PC-9 (cell line): ENCODE data around the gene FCN3. TPM values are rescaled to one million over a fixed set of nuclear protein-coding genes. Genes with fewer than 3 reads are reported as not detected.

ENCODE experiments used
- BruUV-seq: library from RNA; stranded (reverse); fragments of 400-500 nt; replicated peaks from 2 replicates; lab custom pipeline; 2021; lab: Mats Ljungman, UMichigan
- CTCF ChIA-PET: fragments of 300-600 bp; sonication (Branson Sonifier 250); formaldehyde crosslinking; loops from one replicate; lab custom pipeline; 2022; ENCODE audit warnings: antibody characterized with exemption; lab: Charles Lee
- POLR2A ChIA-PET: fragments of 300-600 bp; sonication (Branson Sonifier 250); formaldehyde crosslinking; loops from one replicate; lab custom pipeline; 2022; ENCODE audit warnings: antibody characterized with exemption; ENCODE audit not compliant: unreplicated experiment; lab: Charles Lee
- DNase-seq, 2 experiments: peaks; one replicate each; pipeline versions ENCODE4 v3.0.0 to v3.0.0-alpha.2; 2015 to 2022; ENCODE audit warnings: mixed read lengths in 1 of 2
- H2AFZ ChIP-seq: fragments of 200-600 bp; sonication (generic); 2 replicates; pipeline ENCODE4 v1.8.1; 2017; ENCODE audit warnings: antibody characterized with exemption
- H3F3A ChIP-seq: fragments of 200-600 bp; sonication (generic); 2 replicates; pipeline ENCODE4 v1.8.1; 2017; ENCODE audit warnings: antibody characterized with exemption, mild to moderate bottlenecking, low read depth; ENCODE audit not compliant: insufficient read depth
- H3K27ac ChIP-seq: fragments of 200-600 bp; sonication (generic); 2 replicates; pipeline ENCODE4 v1.6.1; 2016; ENCODE audit warnings: mixed run types
- H3K27me3 ChIP-seq: fragments of 200-600 bp; sonication (generic); 2 replicates; pipeline ENCODE4 v1.6.1; 2016; ENCODE audit warnings: low read depth, mixed run types; ENCODE audit not compliant: insufficient read depth
- H3K36me3 ChIP-seq: fragments of 200-600 bp; sonication (generic); 2 replicates; pipeline ENCODE4 v1.6.1; 2016; ENCODE audit warnings: low read depth, mixed run types
- H3K4me1 ChIP-seq: fragments of 200-600 bp; sonication (generic); replicated peaks from 2 replicates; pipeline ENCODE4 v1.6.1; 2016; ENCODE audit warnings: mixed run types; ENCODE audit not compliant: insufficient read depth
- H3K4me2 ChIP-seq: fragments of 200-600 bp; sonication (generic); 2 replicates; pipeline ENCODE4 v1.6.1; 2017; ENCODE audit warnings: mixed run types
- H3K4me3 ChIP-seq: fragments of 200-600 bp; sonication (generic); 2 replicates; pipeline ENCODE4 v1.6.1; 2016; ENCODE audit warnings: mixed run types
- H3K79me2 ChIP-seq: fragments of 200-600 bp; sonication (generic); 2 replicates; pipeline ENCODE4 v1.6.1; 2017; ENCODE audit warnings: low read depth, mixed run types
- H3K9me2 ChIP-seq: fragments of 200-600 bp; sonication (generic); 2 replicates; pipeline ENCODE4 v1.8.1; 2017; ENCODE audit warnings: mild to moderate bottlenecking; ENCODE audit not compliant: insufficient read depth
- H3K9me3 ChIP-seq: fragments of 200-600 bp; sonication (generic); 2 replicates; pipeline ENCODE4 v1.8.1; 2016; ENCODE audit warnings: low read depth; ENCODE audit not compliant: insufficient read depth
- H4K20me1 ChIP-seq: fragments of 200-600 bp; sonication (generic); 2 replicates; pipeline ENCODE4 v1.8.1; 2017; ENCODE audit not compliant: insufficient read depth
- CTCF ChIP-seq: fragments of 200-600 bp; sonication (generic); conservative IDR thresholded peaks from 2 replicates; pipeline ENCODE4 v1.6.1; 2017; ENCODE audit warnings: mixed run types, antibody characterized with exemption, mild to moderate bottlenecking, moderate library complexity
- EZH2 ChIP-seq: fragments of 200-600 bp; sonication (generic); IDR thresholded peaks from 2 replicates; pipeline ENCODE4 v1.8.0; 2017; ENCODE audit warnings: antibody characterized with exemption, low read depth
- intact Hi-C: fragments of 100-400 bp; cut with micrococcal nuclease; formaldehyde crosslinking; loops from one replicate; pipeline ENCODE4 v1.10.0; 2022; ENCODE audit not compliant: unreplicated experiment
- total RNA-seq: library from RNA; stranded (reverse); gene quantifications from 2 replicates; pipeline ENCODE4 v1.2.3, GENCODE V29; 2021

FCN3 gene
- total RNA-seq, 1 experiment from 2014 or later: not detected

DNA sequence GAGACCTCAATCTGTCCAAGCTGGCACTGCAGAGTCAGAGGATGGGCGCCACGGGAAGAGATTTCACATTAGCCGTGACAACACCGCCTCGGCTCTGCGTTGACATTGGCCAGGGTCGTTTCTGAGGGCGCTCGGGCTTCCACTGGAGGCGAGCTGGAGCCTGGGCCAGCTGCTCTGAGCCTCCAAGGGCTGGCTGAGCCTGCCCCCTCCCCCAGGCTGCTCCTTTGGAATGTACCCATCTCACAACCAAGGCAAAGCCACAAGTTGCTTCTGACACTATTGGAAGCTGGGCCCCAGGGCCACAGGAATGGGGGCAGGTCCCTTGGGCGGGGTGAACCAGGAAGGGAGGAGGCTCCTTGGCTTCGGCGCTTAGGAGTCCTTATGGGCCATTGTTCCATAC, 30.4 kb upstream of the FCN3 start:
- Histone ChIP-seq H3K79me2 (no peaks in the 10 kb centered on the region), H3K36me3 (no peaks in the 10 kb centered on the region), H3K27ac (no peak overlapping the region), H3K4me3 (no peak overlapping the region), H4K20me1 (no peaks in the 10 kb centered on the region), H3F3A (peaks cover 6% of the 10 kb centered on the region), H3K9me2 (no peaks in the 10 kb centered on the region), H3K4me1 (no peaks in the 10 kb centered on the region), H2AFZ (no peak overlapping the region), H3K9me3 (no peaks in the 10 kb centered on the region), H3K4me2 (no peak overlapping the region), H3K27me3 (no peaks in the 10 kb centered on the region)
- DNase-seq: no peak
- intact Hi-C loops: no loop called here
- CTCF ChIA-PET: no interaction called here
- no TSS peak for BruUV-seq
- POLR2A ChIA-PET: no interaction called here
- TF ChIP-seq CTCF: no peak

DNA sequence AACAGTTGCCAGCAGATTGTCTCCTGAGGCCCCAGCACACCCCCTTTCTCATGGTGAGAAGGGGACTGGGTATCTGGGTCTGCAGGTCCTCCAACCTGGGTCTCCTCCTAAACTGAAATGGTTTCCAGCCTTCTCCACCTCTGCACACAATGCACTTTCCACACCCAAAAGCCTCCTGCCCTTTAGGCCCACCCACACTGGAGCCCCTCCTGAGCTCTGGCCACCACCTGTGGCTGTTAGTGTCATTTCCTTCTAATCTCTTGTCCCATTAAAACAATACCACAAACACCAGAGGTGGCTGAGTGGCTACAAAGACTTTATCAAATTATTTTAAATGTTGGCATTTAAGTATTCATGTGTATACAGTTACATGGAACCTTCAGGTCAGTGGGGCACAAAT, 29.3 kb upstream of the FCN3 start:
- H3K4me2 ChIP-seq: no peak overlapping the region
- no peaks in the 10 kb centered on the region for H3K79me2 ChIP-seq
- H3K9me2 ChIP-seq: no peaks in the 10 kb centered on the region
- BruUV-seq: no TSS peak
- no peak for TF ChIP-seq EZH2
- TF ChIP-seq CTCF: no peak
- H3K4me1 ChIP-seq: no peaks in the 10 kb centered on the region
- H2AFZ ChIP-seq: no peak overlapping the region
- H3K27me3 ChIP-seq: no peaks in the 10 kb centered on the region
- intact Hi-C loops: loop anchor here (2.0 kb wide), 1 partner anchor 203 kb away; no protein-coding TSS in a partner anchor
- no peak overlapping the region for H3K4me3 ChIP-seq
- peaks cover 6% of the 10 kb centered on the region for H3F3A ChIP-seq
- DNase-seq: no peak
- H3K36me3 ChIP-seq: no peaks in the 10 kb centered on the region
- POLR2A ChIA-PET: no interaction called here
- CTCF ChIA-PET: interaction anchor here (1.3 kb wide), 1 partner anchor 153 kb away, joined by 5 read pairs; no protein-coding TSS in a partner anchor
- no peaks in the 10 kb centered on the region for H3K9me3 ChIP-seq
- H3K27ac ChIP-seq: no peak overlapping the region
- H4K20me1 ChIP-seq: no peaks in the 10 kb centered on the region

GRCh38 chr1:27403065-27403726, 28.6 kb upstream of the FCN3 start:
- intact Hi-C loops: loop anchor here (2.0 kb wide), 1 partner anchor 204 kb away; no protein-coding TSS in a partner anchor
- H2AFZ ChIP-seq: no peak overlapping the region
- H3K27ac ChIP-seq: no peak overlapping the region
- H3K4me3 ChIP-seq: no peak overlapping the region
- no peaks in the 10 kb centered on the region for H3K4me1 ChIP-seq
- no peaks in the 10 kb centered on the region for H3K9me2 ChIP-seq
- no peaks in the 10 kb centered on the region for H3K9me3 ChIP-seq
- no peaks in the 10 kb centered on the region for H4K20me1 ChIP-seq
- DNase-seq: no peak
- ChIA-PET CTCF (interaction anchor here (1.3 kb wide), 1 partner anchor 154 kb away, joined by 5 read pairs; no protein-coding TSS in a partner anchor), POLR2A (interaction anchor here (0.6 kb wide), 1 partner anchor 154 kb away, joined by 20 read pairs; no protein-coding TSS in a partner anchor)
- peaks cover 6% of the 10 kb centered on the region for H3F3A ChIP-seq
- no peaks in the 10 kb centered on the region for H3K36me3 ChIP-seq
- TF ChIP-seq CTCF (no peak), EZH2 (no peak)
- H3K27me3 ChIP-seq: no peaks in the 10 kb centered on the region
- no peak overlapping the region for H3K4me2 ChIP-seq
- no TSS peak for BruUV-seq
- H3K79me2 ChIP-seq: no peaks in the 10 kb centered on the region
